Left lung (tissue), 10 donors: ENCODE measurements around the gene NEMP1. TPM values are rescaled to one million over a fixed set of nuclear protein-coding genes. Genes with fewer than 3 reads are reported as not detected.

ENCODE experiments used
- ATAC-seq: fragments of 200-7000 bp; cut with Tn5 transposase; one replicate; pipeline ENCODE4 v1.9.1; 2020; ENCODE audit warnings: moderate library complexity
- DNase-seq, 4 donors: peaks; one replicate each; pipeline ENCODE4 v3.0.0-alpha.2; 2013 to 2020
- H3K27ac ChIP-seq, 2 donors: fragments of 200-600 bp; sonication (generic) in 1 of 2; one replicate each; pipeline versions ENCODE4 v1.5.0 to v1.8.0; 2020 to 2021
- H3K27me3 ChIP-seq, 2 donors: fragments of 200-600 bp; sonication (generic) in 1 of 2; one replicate each; pipeline versions ENCODE4 v1.5.0 to v1.8.0; 2020 to 2021
- H3K36me3 ChIP-seq, 2 donors: fragments of 200-600 bp; sonication (generic) in 1 of 2; one replicate each; pipeline versions ENCODE4 v1.5.0 to v1.8.0; 2020 to 2021
- H3K4me1 ChIP-seq, 2 donors: fragments of 200-600 bp; one replicate each; pipeline ENCODE4 v1.8.0; 2021
- H3K4me3 ChIP-seq, 2 donors: fragments of 200-600 bp; sonication (generic) in 1 of 2; one replicate each; pipeline versions ENCODE4 v1.5.0 to v1.8.0; 2020 to 2021; ENCODE audit warnings: mild to moderate bottlenecking in 1 of 2
- H3K9me3 ChIP-seq, 2 donors: fragments of 200-600 bp; sonication (generic) in 1 of 2; one replicate each; pipeline versions ENCODE4 v1.5.0 to v1.8.0; 2020 to 2021
- intact Hi-C, 2 donors: fragments of 100-400 bp; cut with DNase I; formaldehyde crosslinking; loops; one replicate each; pipeline versions ENCODE4 v1.11.2 to v1.14.2; 2022
- polyA plus RNA-seq, 6 donors: library from polyadenylated mRNA; unstranded; fragments of 120-200 nt; gene quantifications; one replicate each; pipeline ENCODE4 v1.2.1, GENCODE V29; 2013; ENCODE audit not compliant: insufficient read length in 6 of 6
- total RNA-seq, 2 donors: library from RNA; stranded (reverse); fragmentation: NEBNext Ultra II Directional; extraction: Animal tissue kit (Norgen Biotek cat#: 25700); gene quantifications; one replicate each; pipeline ENCODE4 v1.2.1, GENCODE V29; 2021
- TF ChIP-seq, protein P1 (sequence below), 2 donors: fragments of 200-600 bp; sonication (generic) in 1 of 2; IDR thresholded peaks; one replicate each; pipeline versions ENCODE4 v1.5.0 to v1.8.0; 2021; ENCODE audit warnings: antibody characterized with exemption in 2 of 2
- donor health status: DM: no; HTN: yes; CAD: no.
- donor health status: DM: no; HTN: no; CAD: no.

The NEMP1 gene
- total and polyA plus RNA-seq, 8 donors: 16.4 to 29.2 (median 26.6) TPM

DNA sequence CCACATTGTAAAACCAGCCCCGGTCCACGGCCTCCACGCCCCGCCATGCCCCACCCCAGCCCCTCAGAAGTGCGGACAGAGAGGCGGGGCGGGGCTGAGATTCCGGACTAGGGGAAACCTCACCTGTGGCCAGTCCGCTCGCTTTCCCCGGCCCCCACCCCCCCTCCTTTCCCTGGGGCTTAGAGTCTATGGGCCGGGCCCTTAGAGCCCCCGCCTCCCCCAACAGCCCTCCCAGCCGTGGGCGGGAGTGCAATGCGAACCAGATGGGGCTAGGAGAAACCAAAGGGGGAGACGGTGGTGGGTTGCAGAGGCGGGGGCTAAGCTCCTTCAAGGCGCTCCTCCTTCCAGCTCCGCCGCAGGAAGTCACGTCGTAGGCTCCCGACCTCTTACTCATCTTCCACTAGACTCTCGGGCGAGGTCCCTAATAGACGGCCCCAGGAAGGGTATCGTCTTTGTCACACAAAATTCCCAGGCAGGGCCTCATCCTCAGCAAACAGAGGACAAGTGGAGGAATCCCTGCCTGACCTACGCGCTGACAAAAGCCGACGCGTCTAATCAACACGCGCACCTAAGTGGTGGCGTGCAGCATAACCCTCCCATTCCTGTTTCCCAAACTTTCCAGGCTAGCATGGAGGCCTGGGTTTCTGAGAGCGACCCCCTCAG is 9.2 kb upstream of the NEMP1 start:
- Histone ChIP-seq H3K9me3 (no peaks in the 10 kb centered on the region), H3K27ac (peak overlapping the region; percentile 97 to 100), H3K36me3 (peaks cover 0 to 20% of the 10 kb centered on the region in 2 donors), H3K27me3 (peaks cover 0 to 6% of the 10 kb centered on the region in 2 donors), H3K4me3 (peak overlapping the region; percentile 79 to 80), H3K4me1 (peaks cover 26 to 57% of the 10 kb centered on the region in 2 donors)
- peak; percentile 92 to 98 (median 93) for DNase-seq
- TF ChIP-seq, protein P1, sequence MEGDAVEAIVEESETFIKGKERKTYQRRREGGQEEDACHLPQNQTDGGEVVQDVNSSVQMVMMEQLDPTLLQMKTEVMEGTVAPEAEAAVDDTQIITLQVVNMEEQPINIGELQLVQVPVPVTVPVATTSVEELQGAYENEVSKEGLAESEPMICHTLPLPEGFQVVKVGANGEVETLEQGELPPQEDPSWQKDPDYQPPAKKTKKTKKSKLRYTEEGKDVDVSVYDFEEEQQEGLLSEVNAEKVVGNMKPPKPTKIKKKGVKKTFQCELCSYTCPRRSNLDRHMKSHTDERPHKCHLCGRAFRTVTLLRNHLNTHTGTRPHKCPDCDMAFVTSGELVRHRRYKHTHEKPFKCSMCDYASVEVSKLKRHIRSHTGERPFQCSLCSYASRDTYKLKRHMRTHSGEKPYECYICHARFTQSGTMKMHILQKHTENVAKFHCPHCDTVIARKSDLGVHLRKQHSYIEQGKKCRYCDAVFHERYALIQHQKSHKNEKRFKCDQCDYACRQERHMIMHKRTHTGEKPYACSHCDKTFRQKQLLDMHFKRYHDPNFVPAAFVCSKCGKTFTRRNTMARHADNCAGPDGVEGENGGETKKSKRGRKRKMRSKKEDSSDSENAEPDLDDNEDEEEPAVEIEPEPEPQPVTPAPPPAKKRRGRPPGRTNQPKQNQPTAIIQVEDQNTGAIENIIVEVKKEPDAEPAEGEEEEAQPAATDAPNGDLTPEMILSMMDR (IDR thresholded peaks at IDR 0.05): no peak
- intact Hi-C loops: no loop called here
- peak; percentile 60 for ATAC-seq

DNA sequence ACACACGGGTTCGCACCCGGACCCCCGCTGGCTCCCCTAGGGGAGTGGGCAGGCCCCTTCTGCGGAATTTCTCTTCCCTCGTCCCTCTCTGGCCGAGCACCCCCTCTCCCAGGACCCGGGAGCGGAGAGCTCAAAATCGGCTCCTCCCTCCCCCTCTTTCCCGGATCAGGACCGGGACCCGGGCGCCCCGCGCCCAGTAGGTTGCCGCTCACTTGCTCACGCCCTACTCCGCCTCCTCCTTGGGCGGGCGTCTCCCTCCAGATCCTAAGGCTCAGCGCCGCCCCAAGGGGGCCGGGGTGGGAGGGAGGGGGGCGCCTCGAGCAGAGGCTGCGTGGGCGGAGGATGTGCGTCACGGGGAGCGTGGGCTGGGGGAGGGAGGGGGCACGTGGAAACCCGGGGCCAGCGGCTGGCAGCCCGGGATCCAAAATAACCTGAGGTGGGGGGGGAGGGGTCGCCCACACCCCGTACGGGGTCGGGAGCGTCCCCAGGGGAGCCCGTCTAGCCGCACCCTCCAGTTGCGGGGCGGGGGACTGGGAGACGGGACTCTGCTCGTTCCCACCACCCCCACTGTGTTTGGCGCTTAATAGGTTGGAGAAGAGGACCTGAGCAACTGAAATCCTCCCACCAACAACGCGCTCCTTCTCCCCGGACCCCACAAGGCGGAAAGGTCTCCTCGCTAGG is 8.6 kb upstream of the NEMP1 start:
- ATAC-seq: peak; percentile 65
- peak; percentile 81 to 96 (median 94) for DNase-seq
- intact Hi-C loops: no loop called here
- H3K27ac ChIP-seq: peak overlapping the region; percentile 97 to 100
- H3K27me3 ChIP-seq: peaks cover 0 to 6% of the 10 kb centered on the region in 2 donors
- peaks cover 0 to 14% of the 10 kb centered on the region in 2 donors for H3K36me3 ChIP-seq
- H3K4me1 ChIP-seq: peaks cover 26 to 51% of the 10 kb centered on the region in 2 donors
- TF ChIP-seq, protein P1 (IDR thresholded peaks at IDR 0.05): no peak
- H3K4me3 ChIP-seq: peak overlapping the region; percentile 79 to 80
- no peaks in the 10 kb centered on the region for H3K9me3 ChIP-seq

DNA sequence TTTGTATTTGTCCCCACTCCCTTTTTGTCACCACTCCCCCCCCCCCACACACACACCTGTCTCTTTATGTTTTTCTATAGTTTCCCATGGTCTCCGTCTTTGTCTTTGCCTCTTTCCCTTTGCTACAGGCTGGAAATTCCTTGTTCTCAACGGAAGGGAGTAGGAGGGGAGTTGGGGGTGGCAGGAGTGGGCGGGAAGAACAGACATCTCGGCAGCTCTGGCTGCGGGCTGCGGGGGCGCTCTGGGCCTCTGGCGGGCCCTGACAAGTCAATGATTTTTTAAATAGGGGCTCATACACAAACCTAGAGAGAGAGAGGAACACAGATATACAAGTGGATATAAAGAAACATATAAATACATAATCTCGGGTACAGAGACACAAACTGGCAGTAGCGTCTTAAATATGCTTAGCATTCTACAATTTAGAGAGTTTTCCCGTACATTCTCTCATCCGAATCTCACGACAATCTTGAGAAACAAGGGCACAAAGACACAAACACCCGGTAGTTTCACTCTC is 8.0 kb upstream of the NEMP1 start:
- Histone ChIP-seq H3K9me3 (no peaks in the 10 kb centered on the region), H3K36me3 (peaks cover 0 to 8% of the 10 kb centered on the region in 2 donors), H3K4me1 (peaks cover 23 to 45% of the 10 kb centered on the region in 2 donors), H3K27ac (peak overlapping the region; percentile 97 to 100), H3K27me3 (peaks cover 0 to 6% of the 10 kb centered on the region in 2 donors), H3K4me3 (peak overlapping the region; percentile 79 to 80)
- intact Hi-C loops: no loop called here
- TF ChIP-seq, protein P1 (IDR thresholded peaks at IDR 0.05): peak in 1 of 2 donors; percentile 17
- ATAC-seq: no peak
- peak; percentile 71 to 92 (median 80) for DNase-seq

DNA sequence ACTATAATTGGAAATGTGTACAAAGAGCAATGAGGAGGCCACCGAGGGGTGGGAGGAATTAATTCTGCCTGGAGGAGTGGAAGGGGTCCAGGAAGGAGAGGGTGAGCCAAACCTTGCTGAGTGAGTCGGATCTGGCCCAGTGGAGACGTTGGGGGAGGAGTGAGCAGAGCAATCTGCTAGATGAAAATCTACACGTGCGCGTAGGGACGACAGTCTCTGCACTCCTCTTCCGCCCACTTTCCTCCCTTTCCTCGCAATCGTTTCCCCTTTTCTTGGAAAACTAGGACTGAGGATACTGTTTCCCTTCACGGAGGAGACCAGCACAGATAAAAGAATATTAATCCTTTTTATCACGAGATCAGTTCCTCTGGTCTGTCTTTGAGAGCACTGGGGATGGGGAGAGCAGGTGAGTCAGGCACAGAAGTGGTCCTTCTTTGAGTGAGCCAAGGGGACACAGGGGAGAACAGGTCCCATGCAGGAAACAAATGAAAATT is 7.5 kb upstream of the NEMP1 start:
- no peak for ATAC-seq
- intact Hi-C loops: no loop called here
- H3K4me3 ChIP-seq: peak overlapping the region; percentile 79 to 80

More for the DNA sequence above, 7.5 kb upstream of the NEMP1 start:
- Histone ChIP-seq H3K9me3 (no peaks in the 10 kb centered on the region), H3K27me3 (peaks cover 0 to 6% of the 10 kb centered on the region in 2 donors), H3K36me3 (peaks cover 0 to 3% of the 10 kb centered on the region in 2 donors), H3K27ac (peak overlapping the region; percentile 97 to 100), H3K4me1 (peaks cover 18 to 40% of the 10 kb centered on the region in 2 donors)
- TF ChIP-seq, protein P1 (IDR thresholded peaks at IDR 0.05): no peak
- peak in 2 of 4 donors; percentile 72 to 87 for DNase-seq
